ENCODE results near the gene BAHCC1.

Gene BAHCC1

GRCh38 chr17:81508639-81509206, 113.5 kb downstream of the BAHCC1 start:
- in situ Hi-C loops (cut with MboI; ENCODE audit: low pct_unique_long_range_greater_than_20kb, low sequenced_read_pairs, unreplicated experiment), result no loop called here
- TF ChIP-seq CTCF (IDR thresholded peaks at IDR 0.05; ENCODE audit: extremely low read depth, insufficient read depth, missing control alignments), result no peak
- DNase-seq (ENCODE audit: low spot score), result no peak

GRCh38 chr17:81509207-81509971, 114.1 kb downstream of the BAHCC1 start:
- in situ Hi-C loops (cut with MboI; ENCODE audit: low pct_unique_long_range_greater_than_20kb, low sequenced_read_pairs, unreplicated experiment), result no loop called here
- DNase-seq (ENCODE audit: low spot score), result no peak
- TF ChIP-seq CTCF (IDR thresholded peaks at IDR 0.05; ENCODE audit: extremely low read depth, insufficient read depth, missing control alignments), result no peak

- in situ Hi-C loops (cut with MboI; ENCODE audit: low pct_unique_long_range_greater_than_20kb, low sequenced_read_pairs, unreplicated experiment), result no loop called here
- no peak for DNase-seq (ENCODE audit: low spot score)
- TF ChIP-seq CTCF (IDR thresholded peaks at IDR 0.05; ENCODE audit: extremely low read depth, insufficient read depth, missing control alignments), result no peak
Observed at GRCh38 chr17:81509972-81510784, 114.9 kb downstream of the BAHCC1 start.

- DNase-seq (ENCODE audit: low spot score), result no peak
- in situ Hi-C loops (cut with MboI; ENCODE audit: low pct_unique_long_range_greater_than_20kb, low sequenced_read_pairs, unreplicated experiment), result no loop called here
- TF ChIP-seq CTCF (IDR thresholded peaks at IDR 0.05; ENCODE audit: extremely low read depth, insufficient read depth, missing control alignments), result no peak
Observed at GRCh38 chr17:81510785-81511553, 115.7 kb downstream of the BAHCC1 start.

GRCh38 chr17:81511554-81511803, 116.2 kb downstream of the BAHCC1 start:
- in situ Hi-C loops (cut with MboI; ENCODE audit: low pct_unique_long_range_greater_than_20kb, low sequenced_read_pairs, unreplicated experiment), result no loop called here
- no peak for TF ChIP-seq CTCF (IDR thresholded peaks at IDR 0.05; ENCODE audit: extremely low read depth, insufficient read depth, missing control alignments)
- DNase-seq (ENCODE audit: low spot score), result no peak

- in situ Hi-C loops (cut with MboI; ENCODE audit: low pct_unique_long_range_greater_than_20kb, low sequenced_read_pairs, unreplicated experiment), result no loop called here
- no peak for DNase-seq (ENCODE audit: low spot score)
- no peak for TF ChIP-seq CTCF (IDR thresholded peaks at IDR 0.05; ENCODE audit: extremely low read depth, insufficient read depth, missing control alignments)
Observed at GRCh38 chr17:81511804-81512561, 116.7 kb downstream of the BAHCC1 start.

Measured in GM13977 (cell line).